ENCODE data around the gene PPP2R2B.
"Not testable (repeated sequence)": the region's sequence is repeated elsewhere in the genome, so short reads cannot be mapped to it uniquely, and the experiment has no call there.

Gene PPP2R2B

DNA sequence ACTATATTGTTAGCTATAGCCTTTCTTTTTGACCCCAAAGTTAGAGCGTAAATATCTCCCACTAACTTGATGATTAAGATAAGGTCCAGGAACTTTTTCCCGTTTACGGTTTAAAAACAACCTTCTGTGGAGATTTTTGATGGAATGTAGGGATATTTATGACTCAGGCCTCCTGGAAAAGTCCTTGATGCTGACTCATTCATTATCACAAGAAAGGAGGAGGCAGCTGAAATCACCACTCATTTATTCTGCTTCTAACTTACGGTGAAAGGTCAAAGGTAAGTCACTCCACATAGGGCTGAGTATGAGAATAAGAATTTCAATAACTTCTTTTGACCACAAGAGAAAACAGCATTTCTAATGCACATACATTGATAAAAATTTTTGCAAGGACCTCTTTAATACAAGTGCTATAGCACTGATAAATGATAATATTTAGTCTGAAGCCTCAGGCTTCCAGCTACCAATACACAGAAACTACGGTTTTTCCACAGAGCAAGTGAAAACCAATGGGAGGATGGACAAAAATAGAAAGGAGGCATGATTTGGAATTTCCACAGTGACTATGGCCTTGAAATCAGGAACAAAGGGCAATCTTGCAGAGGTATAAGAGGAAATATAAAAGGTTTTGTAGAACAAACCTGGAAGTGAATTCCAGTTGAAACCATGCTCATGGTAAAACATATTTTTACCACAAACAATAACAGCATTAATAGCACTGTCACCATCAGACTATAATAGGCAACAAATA is 146.5 kb downstream of the PPP2R2B start:
- DNase-seq: no peak

DNA sequence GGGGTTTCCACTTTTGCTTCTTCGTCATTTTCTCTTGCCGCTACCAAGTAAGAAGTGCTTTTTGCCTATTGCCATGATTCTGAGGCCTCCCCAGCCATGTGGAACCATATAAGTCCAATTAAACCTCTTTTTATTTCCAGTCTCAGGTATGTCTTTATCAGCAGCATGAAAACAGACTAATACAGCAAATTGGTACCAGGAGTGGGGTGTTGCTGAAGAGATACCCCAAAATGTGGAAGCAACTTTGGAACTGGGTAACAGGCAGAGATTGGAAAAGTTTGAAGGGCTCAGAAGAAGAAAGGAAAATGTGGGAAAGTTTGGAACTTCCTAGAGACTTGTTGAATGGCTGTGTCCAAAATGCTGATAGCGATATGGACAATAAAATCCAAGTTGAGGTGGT is 149.8 kb downstream of the PPP2R2B start:
- DNase-seq: not testable (repeated sequence)

DNA sequence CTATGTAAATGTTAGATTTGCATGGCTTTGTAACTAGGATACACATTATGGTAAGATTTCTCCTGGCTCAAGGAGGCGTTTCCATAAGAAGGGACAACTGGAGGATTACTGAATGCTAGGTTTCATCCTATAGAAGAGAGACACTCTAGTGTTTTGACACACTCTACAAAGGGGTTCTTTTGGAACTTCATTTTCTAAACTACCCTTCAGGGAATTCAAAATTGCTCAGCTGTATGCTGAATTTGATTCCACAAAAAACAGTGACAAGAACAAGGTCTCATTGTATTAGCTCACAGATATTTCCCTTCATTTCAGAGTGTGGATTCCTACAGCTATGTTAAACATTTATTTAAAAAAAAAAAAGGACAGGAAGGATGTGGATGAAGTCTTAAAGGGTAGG is 151.7 kb downstream of the PPP2R2B start:
- no peak for DNase-seq

DNA sequence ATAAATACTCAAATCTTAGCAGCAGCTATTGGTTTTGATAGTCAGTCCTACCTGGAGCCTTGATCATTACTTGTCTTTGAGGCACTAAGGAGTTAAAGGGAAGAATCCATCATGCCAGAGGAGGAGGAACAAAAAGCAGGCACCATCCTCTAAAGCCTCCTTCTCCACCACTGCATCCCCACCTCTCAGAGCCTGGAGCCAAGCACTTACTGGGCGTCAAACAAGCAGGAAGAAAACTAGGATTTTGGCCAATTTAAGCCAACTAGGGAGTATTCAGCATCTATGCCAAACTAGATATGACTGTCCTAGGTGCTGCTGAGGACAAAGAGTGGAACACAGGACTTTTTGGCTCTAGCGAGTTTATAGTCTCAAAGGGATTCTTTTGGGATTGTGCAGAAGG is 152.5 kb downstream of the PPP2R2B start:
- DNase-seq: no peak

DNA sequence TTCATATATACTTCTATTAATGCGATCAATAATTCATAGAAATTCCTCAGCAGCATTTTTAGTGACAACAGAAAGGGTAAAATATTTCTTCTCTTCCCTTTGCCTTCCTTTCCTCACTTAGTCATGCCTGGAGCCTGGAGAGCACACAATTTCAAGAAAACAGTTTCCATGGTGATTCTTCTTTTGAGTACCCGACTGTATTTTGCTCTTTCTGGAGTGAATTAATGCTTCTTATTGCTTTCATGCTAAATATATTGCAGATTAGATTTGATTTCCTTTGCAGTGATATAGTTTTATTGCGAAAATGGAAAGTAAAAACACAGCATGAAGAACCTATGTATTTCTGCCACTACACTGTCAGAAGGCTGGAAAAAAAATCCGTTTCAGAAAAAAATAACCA is 153.5 kb downstream of the PPP2R2B start:
- no peak for DNase-seq

DNA sequence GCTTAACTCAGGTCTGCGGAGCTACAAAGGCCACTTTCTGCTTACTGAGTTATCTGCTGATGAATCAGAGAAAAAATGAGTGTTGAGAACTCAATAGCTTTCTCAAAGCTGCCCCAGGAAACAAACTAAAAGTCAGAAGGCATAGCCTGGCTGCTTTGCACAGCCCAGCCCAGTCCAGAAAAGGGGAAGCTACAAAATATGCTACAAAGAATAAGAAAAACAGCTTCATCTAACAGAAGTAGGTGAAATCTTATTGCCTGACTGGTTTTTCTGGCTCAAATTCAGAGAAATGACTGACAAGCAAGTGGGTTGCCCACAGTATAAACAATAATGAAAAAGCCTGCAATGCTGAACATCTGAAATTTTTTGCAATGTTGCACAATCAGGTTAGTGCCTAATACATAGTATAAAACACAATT is 156.2 kb downstream of the PPP2R2B start:
- no peak for DNase-seq

DNA sequence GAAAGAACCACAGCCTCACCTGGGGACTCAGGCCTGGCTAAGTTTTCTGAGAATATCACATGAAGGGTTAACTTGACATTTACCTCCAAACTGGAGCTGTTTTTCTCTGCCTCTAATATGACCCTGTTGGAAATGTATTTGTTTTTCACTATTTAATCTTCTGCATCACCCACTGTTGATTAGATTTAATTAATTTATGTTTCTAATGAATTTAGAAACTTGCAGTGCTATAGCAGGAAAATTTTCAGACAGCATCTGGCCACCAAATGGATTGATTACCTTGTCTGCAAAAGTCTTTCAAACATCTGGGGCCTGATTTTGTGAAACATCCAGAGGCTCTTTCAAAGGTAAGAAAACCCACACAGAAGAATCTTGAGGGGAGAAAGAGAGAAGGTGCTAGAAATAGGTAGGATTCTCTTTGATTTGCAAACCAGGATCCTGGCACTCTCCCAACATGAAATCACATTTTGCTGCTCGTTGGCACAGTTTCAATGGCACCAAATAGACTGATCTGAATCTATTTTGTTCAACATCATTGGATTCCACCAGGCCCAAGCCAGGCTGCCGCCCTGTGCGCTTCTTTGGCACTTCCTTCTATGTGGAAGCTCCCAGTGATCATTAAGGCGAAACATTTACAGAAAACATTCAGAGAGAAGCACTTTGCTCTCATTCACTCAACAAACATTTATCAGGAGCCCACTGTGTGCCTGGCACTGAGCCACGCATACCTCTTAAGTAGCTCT is 157.3 kb downstream of the PPP2R2B start:
- DNase-seq: no peak

DNA sequence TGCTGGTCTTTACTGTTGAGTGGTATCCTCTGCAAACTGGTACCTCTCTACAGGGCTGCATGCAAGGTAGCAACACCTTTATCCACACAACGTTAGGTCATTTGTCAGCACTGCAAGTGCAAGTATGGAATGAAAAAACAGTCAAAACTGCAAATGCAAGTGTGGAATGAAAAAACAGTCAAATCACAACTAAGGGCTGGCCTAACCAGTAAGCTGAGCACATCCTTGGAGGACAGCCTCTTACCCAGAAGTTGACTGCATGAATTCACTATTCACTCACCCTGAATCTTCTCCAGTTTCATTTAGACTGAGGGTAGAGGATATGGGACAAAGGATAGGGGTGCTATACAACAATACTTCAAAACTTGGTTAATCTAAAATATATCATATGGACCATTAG is 158.4 kb downstream of the PPP2R2B start:
- DNase-seq: no peak

DNA sequence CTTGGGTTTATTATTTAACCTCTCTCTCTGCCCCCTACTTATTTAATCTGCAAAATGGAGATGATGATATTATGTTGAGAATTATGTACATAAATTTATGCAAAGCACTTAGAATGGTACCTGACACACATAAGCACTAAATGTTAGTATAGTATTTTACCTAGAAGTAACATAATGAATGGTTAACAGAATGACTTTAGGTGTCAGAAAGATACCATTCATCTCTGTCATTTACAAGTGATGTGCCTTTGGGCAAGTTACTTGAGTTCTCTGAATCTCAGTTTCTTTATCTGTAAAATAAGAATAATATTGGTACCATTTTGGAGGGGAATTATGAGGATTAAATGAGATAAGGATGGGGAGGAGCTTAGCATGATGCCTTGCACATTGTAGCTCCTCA is 159.4 kb downstream of the PPP2R2B start:
- DNase-seq: no peak

DNA sequence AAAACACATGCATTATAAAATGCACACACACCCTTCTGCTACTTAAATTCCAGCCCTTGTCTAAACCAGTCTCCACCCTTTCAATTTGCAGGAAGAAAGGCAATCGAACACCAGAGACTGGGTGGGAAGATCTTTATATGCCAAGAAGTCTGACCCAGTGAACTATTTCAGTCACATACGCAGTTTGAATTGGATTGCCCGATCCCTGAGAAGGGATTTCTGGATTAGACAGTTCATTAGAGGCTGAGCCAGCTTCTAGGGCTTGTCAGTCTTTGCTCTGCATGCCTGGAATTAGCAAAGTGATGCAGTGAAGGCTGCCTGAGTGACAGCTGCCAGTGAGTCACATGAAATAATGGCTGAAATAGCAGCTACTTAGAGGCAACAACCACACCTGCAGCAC is 159.9 kb downstream of the PPP2R2B start:
- no peak for DNase-seq

DNA sequence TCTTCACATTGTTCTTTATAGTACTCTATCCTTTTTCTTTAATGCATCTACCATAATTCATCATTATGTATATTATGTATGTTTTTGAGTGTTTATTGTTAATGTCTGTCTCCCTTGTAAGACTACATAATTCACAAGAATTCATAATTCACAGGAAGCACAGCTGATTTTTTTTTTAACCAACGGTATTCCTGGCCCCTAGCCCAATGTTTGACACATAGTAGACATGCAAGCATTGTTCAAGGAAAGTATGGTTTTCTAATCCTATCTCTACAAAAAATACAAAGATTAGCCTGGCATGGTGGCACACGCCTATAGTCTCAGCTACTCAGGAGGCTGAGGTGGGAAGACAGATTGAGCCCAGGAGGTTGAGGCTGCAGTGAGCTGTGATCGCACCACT is 160.6 kb downstream of the PPP2R2B start:
- DNase-seq: no peak

DNA sequence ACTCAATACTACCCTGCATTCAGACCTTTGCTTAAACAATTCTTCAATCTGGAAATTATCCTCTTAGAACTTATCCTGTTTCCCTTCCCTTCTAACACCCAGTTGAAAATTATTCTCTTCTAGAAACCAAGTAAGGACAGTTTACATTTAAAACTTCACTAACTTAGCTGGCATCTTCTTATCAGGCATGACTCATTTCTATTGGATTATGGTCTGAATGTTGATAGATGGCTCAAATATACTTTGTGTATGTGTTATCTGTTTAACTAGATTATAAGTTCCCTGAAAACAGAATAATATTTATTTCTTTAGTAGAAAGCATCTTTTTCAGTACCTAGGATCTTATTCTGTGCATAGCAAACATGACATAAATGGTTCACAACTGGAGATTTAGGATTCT is 161.9 kb downstream of the PPP2R2B start:
- DNase-seq: no peak

DNA sequence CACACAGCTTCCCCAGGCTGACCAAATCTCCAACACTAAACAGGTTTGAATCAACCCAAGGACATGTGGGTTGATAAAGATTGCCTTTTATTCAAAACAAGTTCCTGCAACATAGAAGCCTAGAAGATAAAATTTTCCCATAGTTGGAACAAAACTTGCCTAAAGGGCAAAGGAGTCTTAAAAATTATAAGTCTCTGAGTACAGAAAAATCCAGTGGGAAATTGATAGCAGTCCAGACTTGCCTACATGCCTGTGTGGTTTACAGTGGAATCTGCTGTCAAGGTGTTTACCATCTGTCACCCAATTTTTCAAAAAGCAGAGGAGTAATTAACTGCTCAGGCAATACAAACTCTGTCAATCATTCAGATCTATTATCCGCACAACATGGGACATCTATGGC is 168.2 kb downstream of the PPP2R2B start:
- no peak for DNase-seq

DNA sequence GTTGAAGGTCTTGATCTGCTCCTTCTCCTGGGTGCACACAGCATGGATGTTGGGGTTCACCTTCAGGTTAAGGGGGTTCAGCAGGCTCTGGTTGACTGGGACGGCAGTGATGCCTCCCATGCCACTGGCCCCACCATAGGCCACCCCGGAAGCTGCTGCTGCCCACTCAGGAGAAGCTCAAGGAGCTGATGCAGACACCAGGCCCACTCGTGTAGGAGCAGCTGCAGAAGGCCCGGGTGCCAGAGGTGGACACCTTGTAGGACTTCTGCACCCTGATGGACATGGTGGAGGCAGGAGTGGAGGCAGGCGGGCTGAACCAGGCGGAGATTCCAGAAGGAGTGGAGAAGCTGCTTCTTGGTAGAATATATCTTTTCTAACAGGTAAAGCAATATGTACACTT is 171.2 kb downstream of the PPP2R2B start:
- DNase-seq: no peak

DNA sequence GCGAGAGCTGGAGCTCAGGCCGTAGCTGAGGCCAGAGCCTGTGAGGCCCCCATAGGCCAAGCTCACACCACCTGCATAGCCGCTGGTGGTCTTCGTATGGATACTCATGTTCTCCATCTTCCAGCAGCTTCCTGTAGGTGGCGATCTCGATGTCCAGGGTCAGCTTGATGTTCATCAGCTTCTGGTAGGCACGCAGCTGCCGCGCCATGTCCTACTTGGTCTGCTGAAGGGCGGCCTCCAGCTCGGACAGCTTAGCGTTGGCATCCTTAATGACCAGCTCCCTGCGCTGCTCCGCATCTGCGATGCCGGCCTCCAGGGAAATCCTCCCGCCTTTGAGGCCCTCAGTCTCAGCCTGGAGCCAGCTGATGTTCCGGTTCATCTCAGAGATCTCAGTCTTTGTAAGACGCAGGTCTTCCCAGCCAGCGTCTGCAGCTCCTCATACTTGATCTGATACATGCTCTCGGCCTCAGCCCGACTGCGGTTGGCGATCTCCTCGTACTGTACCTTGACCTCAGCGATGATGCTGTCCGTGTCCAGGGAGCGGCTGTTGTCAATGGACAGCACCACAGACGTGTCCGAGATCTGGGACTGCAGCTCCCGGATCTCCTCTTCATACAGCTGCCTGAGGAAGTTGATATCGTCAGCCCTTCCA is 172.1 kb downstream of the PPP2R2B start:
- DNase-seq: peak; percentile 24

DNA sequence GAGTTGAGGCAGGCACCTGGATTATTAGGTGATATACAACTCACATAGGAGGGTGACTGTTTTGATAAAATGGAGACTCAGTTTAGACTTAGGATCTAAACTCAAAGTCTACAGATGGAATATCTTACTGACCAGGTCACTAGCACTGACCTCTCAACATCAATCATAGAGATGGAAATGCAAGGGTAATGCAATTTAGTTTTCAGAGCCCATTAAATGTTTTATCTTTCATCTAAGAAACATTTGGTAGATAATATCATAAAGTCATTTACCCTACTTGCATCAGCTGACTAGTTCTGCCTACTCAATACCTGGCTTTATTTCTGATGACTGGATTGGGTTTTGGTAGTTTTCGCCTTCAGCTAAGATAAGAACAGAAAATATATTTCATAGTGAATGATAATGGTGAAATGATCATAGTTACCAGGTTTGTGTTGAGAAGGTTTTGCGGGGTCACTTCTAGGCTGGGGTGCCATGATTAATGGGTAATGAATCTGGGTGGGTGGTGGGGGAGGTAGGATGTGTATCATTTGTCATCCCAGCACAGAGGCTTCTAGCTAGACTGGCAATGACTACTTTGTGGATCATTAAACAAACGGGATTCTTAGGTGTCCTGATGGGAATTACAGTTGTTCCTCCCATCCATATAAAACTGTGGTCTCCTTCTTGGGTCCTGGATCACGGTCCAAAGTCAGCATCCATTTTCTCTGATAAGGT is 173.4 kb downstream of the PPP2R2B start:
- no peak for DNase-seq

DNA sequence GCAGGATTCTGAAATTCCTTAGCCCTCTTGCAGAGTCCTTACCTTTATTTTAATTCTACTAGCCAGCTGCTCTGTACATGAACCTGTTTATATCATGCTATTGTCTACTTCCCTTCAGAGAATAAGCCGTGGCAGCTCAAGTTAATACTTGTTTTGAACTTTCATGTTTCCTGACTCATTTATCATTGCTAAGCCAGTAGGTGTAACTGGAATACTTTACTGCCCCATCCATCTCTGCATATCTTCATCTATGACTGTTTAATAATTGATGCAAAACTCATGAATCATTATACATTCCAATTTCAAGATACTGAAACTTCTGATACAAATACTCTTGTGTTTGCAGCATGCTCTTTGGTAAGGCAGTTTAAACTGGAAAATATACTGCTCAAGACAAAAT is 174.7 kb downstream of the PPP2R2B start:
- no peak for DNase-seq

DNA sequence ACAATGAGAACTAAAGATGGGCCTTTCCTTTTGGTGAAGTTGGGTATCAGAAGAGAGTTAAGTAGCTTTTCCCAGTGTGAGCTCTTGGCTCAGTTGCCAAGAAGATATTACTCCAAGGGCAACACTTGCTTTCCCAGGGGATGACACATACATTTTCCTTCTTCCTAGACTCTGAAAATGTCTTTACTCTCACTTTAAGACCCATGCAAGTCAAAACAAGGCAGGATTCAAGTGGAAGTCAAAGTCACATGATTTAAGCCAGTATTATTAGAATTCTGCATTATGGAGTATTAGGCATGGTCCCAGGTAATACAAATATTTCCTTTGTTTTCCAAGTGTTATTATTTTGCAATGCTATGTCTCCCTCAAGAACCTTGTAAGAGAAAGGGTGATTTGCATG is 175.1 kb downstream of the PPP2R2B start:
- no peak for DNase-seq

DNA sequence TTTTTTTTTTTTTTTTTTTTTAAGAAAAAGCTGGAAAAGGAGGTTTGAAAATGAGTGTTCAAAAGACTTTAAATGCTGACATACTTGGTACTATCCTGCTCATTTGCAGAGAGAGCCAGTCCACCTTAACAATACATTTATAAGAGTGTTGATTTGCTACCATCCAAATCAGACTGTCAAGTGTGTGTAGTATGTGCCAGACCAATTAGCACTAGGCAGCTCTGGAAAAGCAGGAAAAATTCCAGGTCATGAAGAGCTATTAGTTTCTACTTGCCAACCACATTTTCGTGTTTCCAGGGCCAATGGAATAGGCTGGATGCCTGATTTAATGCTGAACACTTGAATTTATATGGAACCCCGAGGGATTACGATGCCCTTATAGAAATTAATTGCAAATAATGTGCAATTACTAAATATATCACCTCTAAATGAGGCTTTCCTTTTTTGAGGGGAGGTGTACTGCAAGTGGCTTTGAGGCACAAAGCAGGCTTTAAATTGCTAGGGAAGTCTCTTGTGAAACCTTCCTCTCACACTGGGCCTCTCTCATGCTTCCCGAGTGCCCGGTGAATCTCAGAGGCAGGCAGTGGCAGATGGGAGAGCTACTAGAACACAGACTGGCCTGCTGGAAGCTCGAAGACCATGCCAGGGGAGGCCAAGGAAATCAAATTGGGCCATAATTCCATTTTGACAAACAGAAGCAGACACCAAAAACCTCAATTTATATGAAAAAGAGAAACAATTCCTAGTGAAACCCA is 178.7 kb downstream of the PPP2R2B start:
- DNase-seq: no peak

DNA sequence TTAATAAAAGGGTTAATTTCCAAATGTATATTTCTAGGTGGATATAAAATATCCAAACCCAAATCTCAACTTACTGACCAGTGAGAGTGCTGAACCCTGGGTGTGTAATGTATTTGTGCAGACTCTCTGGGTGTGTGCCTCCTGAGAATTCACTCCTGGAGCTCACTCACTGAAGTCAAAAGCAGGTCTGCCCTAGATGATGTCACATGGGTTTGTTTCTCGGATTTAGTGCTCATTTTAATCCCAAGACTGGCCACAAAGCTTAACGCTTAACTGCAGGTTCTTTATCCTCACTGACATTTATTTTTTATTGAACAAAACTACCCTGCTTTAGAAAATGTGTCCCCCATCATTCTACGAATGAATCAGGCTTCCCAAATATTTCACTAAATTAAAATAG is 179.4 kb downstream of the PPP2R2B start:
- no peak for DNase-seq

DNA sequence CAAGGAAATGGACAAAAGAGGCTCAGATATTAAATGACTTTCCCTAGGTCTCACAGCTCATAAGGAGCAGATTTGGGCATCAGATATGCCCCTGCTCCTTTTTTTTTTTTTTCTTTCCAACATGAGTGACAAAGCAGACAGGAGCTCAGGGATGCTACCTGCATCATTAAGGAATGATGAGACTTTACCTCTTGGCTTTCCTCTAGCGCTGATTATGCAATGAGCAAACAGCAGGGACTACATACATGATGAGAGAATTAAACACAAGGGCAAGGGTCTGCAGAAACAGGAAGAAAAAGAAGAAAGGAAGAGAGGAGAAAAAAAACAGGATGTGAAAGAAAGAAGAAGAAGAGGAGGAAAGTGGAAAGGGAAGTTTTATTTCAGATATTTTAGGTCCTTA is 179.9 kb downstream of the PPP2R2B start:
- DNase-seq: no peak

DNA sequence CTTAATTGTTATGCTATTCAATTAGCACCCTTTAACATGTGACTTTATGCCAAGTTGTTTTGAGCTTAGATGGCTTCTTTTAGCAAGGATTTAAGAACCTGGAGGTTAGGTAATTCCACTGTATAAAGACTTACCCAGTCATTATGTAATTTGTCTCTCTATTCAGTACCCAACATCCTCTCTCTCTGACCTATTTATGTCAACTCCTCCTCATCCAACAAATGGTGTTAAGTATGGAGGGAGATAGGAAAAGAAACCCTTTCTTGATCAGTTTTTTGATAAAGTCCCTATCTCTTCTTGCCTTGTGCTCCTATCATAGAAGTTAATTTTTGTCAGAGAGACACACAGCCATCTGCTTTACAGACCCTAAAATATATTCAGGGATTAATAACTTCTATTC is 181.3 kb downstream of the PPP2R2B start:
- no peak for DNase-seq

DNA sequence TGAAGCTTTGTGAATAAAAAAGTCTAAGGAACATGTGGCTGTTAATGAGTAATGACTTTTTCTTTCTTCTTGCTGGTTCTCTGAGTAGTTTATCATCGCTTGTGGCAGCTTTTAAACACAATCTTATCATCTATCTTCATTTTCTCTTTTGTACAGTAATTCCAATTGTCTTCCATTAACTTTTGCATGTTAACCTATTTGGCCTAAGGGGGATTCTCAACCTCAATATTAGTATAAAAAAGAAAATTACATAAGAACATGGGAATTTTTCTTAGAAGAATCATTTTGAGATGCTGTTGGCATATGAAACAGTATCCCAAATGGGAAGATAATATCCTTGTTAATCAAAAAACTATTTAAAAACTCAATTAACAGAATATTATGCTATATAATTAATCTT is 182.9 kb downstream of the PPP2R2B start:
- DNase-seq: no peak
